H1 (cell line): Measurements from ENCODE around the gene BAIAP2.

ENCODE experiments used
- CTCF ChIP-seq, 3 experiments: IDR thresholded peaks; 1 replicate in 2 of 3; 2 replicates in 1 of 3; pipeline versions ENCODE4 v1.5.1 to v1.6.1; 2011; ENCODE audit warnings: low read length in 3 of 3, mild to moderate bottlenecking in 3 of 3, inconsistent platforms in 2 of 3, low read depth in 1 of 3, moderate library complexity in 1 of 3; ENCODE audit not compliant: insufficient read depth in 1 of 3; ENCODE audit errors: control extremely low read depth in 1 of 3
- E2F6 ChIP-seq: IDR thresholded peaks from 2 replicates; pipeline ENCODE4 v1.6.1; 2012; ENCODE audit warnings: inconsistent platforms
- KDM1A ChIP-seq: fragments of 200-600, 300-600 bp; sonication (generic); IDR thresholded peaks from 2 replicates; pipeline ENCODE4 v1.7.1; 2016; ENCODE audit warnings: mild to moderate bottlenecking, low read length, borderline replicate concordance
- NANOG ChIP-seq: IDR thresholded peaks from 2 replicates; pipeline ENCODE4 v1.6.1; 2011; ENCODE audit warnings: low read length, low read depth, mild to moderate bottlenecking, inconsistent platforms; ENCODE audit not compliant: insufficient read depth, poor library complexity, severe bottlenecking
- RFX5 ChIP-seq: IDR thresholded peaks from 2 replicates; pipeline ENCODE4 v1.6.1; 2011; ENCODE audit warnings: low read depth, low read length, improper control_type of control experiment, borderline replicate concordance

- no peak for TF ChIP-seq CTCF (IDR thresholded peaks at IDR 0.05; ENCODE audit: control extremely low read depth in 1 of 3, insufficient read depth in 1 of 3, low read depth in 1 of 3, low read length in 3 of 3)
- no peak for TF ChIP-seq KDM1A
- no peak for TF ChIP-seq RFX5
- no peak for TF ChIP-seq E2F6
- TF ChIP-seq NANOG: no peak
Observed at GRCh38 chr17:81006891-81007290, 28.1 kb upstream of the BAIAP2 start.
